ENCODE measurements around the gene CTDSP2.
"Not testable (repeated sequence)": the region's sequence is repeated elsewhere in the genome, so short reads cannot be mapped to it uniquely, and the experiment has no call there.

Gene CTDSP2

GRCh38 chr12:57777367-57777766, 69.2 kb downstream of the CTDSP2 start:
- no peak for DNase-seq

GRCh38 chr12:57776247-57776587, 70.3 kb downstream of the CTDSP2 start:
- no peak for DNase-seq

GRCh38 chr12:57775563-57776246, 70.8 kb downstream of the CTDSP2 start:
- DNase-seq, result no peak

GRCh38 chr12:57775044-57775443, 71.5 kb downstream of the CTDSP2 start:
- no peak for DNase-seq

- not testable (repeated sequence) for DNase-seq
Observed at GRCh38 chr12:57774634-57775033, 71.9 kb downstream of the CTDSP2 start.

- DNase-seq, result peak in 1 of 2 donors; percentile 41
Observed at GRCh38 chr12:57772429-57773322, 73.9 kb downstream of the CTDSP2 start, which contains the start of gene EEF1AKMT3. TSS of gene EEF1AKMT3 (plus strand) at chr12:57772614. CDS start at chr12:57772725, 111 bp downstream.

- DNase-seq, result peak; percentile 89 to 92
Observed at GRCh38 chr12:57771873-57772428, 74.6 kb downstream of the CTDSP2 start, which contains the start of gene METTL1. TSS of gene METTL1 (minus strand) at chr12:57772105. CDS start at chr12:57772083, 22 bp downstream.

- DNase-seq, result peak; percentile 80 to 83
Observed at GRCh38 chr12:57771236-57771872, 75.2 kb downstream of the CTDSP2 start.

GRCh38 chr12:57770734-57771133, 75.8 kb downstream of the CTDSP2 start:
- no peak for DNase-seq

All from CD4-positive, alpha-beta T cell treated with Interferon alpha-2 for 1 hour (primary cell).